A673 (cell line): ENCODE data around the gene FAM151B. TPM values are rescaled to one million over a fixed set of nuclear protein-coding genes. Genes with fewer than 3 reads are reported as not detected.

Experiments used
- BruUV-seq: library from RNA; stranded (reverse); fragments of 400-500 nt; replicated peaks from 2 replicates; lab custom pipeline; 2021; lab: Mats Ljungman, UMichigan
- CTCF ChIA-PET: fragments of 300-600 bp; sonication (Branson Sonifier 250); formaldehyde crosslinking; loops from one replicate; lab custom pipeline; 2022; ENCODE audit warnings: antibody characterized with exemption; lab: Charles Lee
- POLR2A ChIA-PET: fragments of 300-600 bp; sonication (Branson Sonifier 250); formaldehyde crosslinking; loops from one replicate; lab custom pipeline; 2022; ENCODE audit warnings: antibody characterized with exemption; ENCODE audit not compliant: low non-redundant PET; lab: Charles Lee
- DNase-seq: peaks from one replicate; pipeline ENCODE4 v3.0.0-alpha.2; 2015; ENCODE audit warnings: low spot score
- H3K27ac ChIP-seq: fragments of 200-600 bp; sonication (generic); 2 replicates; pipeline ENCODE4 v1.5.1; 2016; ENCODE audit warnings: mixed run types, low read depth, mild to moderate bottlenecking, mixed read lengths, antibody characterized with exemption, low read length; ENCODE audit not compliant: poor library complexity, severe bottlenecking
- H3K27me3 ChIP-seq: fragments of 200-600 bp; sonication (generic); replicated peaks from 2 replicates; pipeline ENCODE4 v1.6.1; 2017; ENCODE audit warnings: mixed run types, low read depth, mild to moderate bottlenecking, mixed read lengths, antibody characterized with exemption, low read length; ENCODE audit not compliant: insufficient read depth, poor library complexity
- H3K36me3 ChIP-seq: fragments of 200-600 bp; sonication (generic); 2 replicates; pipeline ENCODE4 v1.6.1; 2016; ENCODE audit warnings: mixed run types, mild to moderate bottlenecking, mixed read lengths, antibody characterized with exemption, low read length; ENCODE audit not compliant: insufficient read depth, poor library complexity, severe bottlenecking
- H3K4me1 ChIP-seq: fragments of 200-600 bp; sonication (generic); 2 replicates; pipeline ENCODE4 v1.6.1; 2017; ENCODE audit warnings: mixed run types, mild to moderate bottlenecking, mixed read lengths, antibody characterized with exemption, low read length; ENCODE audit not compliant: insufficient read depth, poor library complexity, severe bottlenecking
- H3K4me3 ChIP-seq: fragments of 200-600 bp; sonication (generic); 2 replicates; pipeline ENCODE4 v1.5.1; 2016; ENCODE audit warnings: low read depth, mixed run types, mild to moderate bottlenecking, mixed read lengths, low read length; ENCODE audit not compliant: poor library complexity, severe bottlenecking
- H3K9me3 ChIP-seq: fragments of 200-600 bp; sonication (generic); 2 replicates; pipeline ENCODE4 v1.6.1; 2016; ENCODE audit warnings: mixed run types, low read depth, mild to moderate bottlenecking, mixed read lengths, antibody characterized with exemption, low read length; ENCODE audit not compliant: poor library complexity, severe bottlenecking
- CTCF ChIP-seq: fragments of 300-800, 200-600 bp; sonication (generic); conservative IDR thresholded peaks from 2 replicates; pipeline ENCODE4 v1.5.1; 2017; ENCODE audit warnings: low read depth, mild to moderate bottlenecking, antibody characterized with exemption, low read length, moderate library complexity, mixed read lengths
- EZH2 ChIP-seq: fragments of 200-600 bp; sonication (generic); IDR thresholded peaks from 2 replicates; pipeline ENCODE4 v1.6.1; 2017; ENCODE audit warnings: borderline replicate concordance, low read depth, mild to moderate bottlenecking, mixed read lengths, antibody characterized with exemption, low read length; ENCODE audit not compliant: poor library complexity, severe bottlenecking
- intact Hi-C: fragments of 100-400 bp; cut with micrococcal nuclease; formaldehyde crosslinking; loops from one replicate; pipeline ENCODE4 v1.10.0; 2022; ENCODE audit not compliant: unreplicated experiment
- total RNA-seq: library from RNA; stranded (reverse); gene quantifications from 2 replicates; pipeline ENCODE4 v1.2.3, GENCODE V29; 2021

FAM151B gene
- total RNA-seq, 1 experiment from 2014 or later = 4.0 TPM

- Histone ChIP-seq H3K9me3 (no peaks in the 10 kb centered on the region), H3K27me3 (no peaks in the 10 kb centered on the region), H3K27ac (no peak overlapping the region), H3K4me1 (no peaks in the 10 kb centered on the region), H3K4me3 (no peak overlapping the region), H3K36me3 (peaks cover 26% of the 10 kb centered on the region)
- no peak for DNase-seq
- TF ChIP-seq EZH2 (no peak), CTCF (no peak)
- POLR2A ChIA-PET = no interaction called here
- intact Hi-C loops = no loop called here
- CTCF ChIA-PET = no interaction called here
- no TSS peak for BruUV-seq
Observed at GRCh38 chr5:80442742-80443141, 45.2 kb upstream of the FAM151B start.

GRCh38 chr5:80453366-80453765, 34.5 kb upstream of the FAM151B start:
- CTCF ChIA-PET = no interaction called here
- Histone ChIP-seq H3K36me3 (peaks cover 34% of the 10 kb centered on the region), H3K9me3 (no peaks in the 10 kb centered on the region), H3K27me3 (no peaks in the 10 kb centered on the region), H3K4me1 (peaks cover 18% of the 10 kb centered on the region), H3K27ac (no peak overlapping the region), H3K4me3 (no peak overlapping the region)
- TF ChIP-seq CTCF (no peak), EZH2 (no peak)
- peak; percentile 50 for DNase-seq
- POLR2A ChIA-PET = no interaction called here
- BruUV-seq = no TSS peak
- intact Hi-C loops = no loop called here

GRCh38 chr5:80463269-80463668, 24.6 kb upstream of the FAM151B start:
- CTCF ChIA-PET = no interaction called here

More at GRCh38 chr5:80463269-80463668, 24.6 kb upstream of the FAM151B start:
- peaks cover 7% of the 10 kb centered on the region for H3K4me1 ChIP-seq
- BruUV-seq = no TSS peak
- H3K36me3 ChIP-seq = peaks cover 40% of the 10 kb centered on the region
- TF ChIP-seq CTCF (no peak), EZH2 (no peak)
- peaks cover 5% of the 10 kb centered on the region for H3K9me3 ChIP-seq
- no peak overlapping the region for H3K4me3 ChIP-seq
- no peak for DNase-seq
- H3K27ac ChIP-seq = no peak overlapping the region
- no peaks in the 10 kb centered on the region for H3K27me3 ChIP-seq
- POLR2A ChIA-PET = no interaction called here
- intact Hi-C loops = no loop called here
